Activated T-helper 2 cell treated with anti-CD3 and anti-CD28 coated beads, Interferon-gamma antibody, Interleukin-2, Interleukin-4, amounts not matched to agents 10 μg/mL and 5 μg/mL and 100 μg/mL, durations not matched to agents 14 hours and 24 hours and 36 hours (primary cell): ENCODE measurements around the gene PLCD3. TPM values are rescaled to one million over a fixed set of nuclear protein-coding genes. Genes with fewer than 3 reads are reported as not detected.

Experiments used
- DNase-seq: peaks from one replicate; pipeline ENCODE4 v3.0.0; 2021; ENCODE audit warnings: low spot score
- H3K27ac Mint-ChIP-seq: one replicate; pipeline ENCODE4 v1.8.0; 2021; ENCODE audit warnings: mixed read lengths
- H3K27me3 Mint-ChIP-seq: one replicate; pipeline ENCODE4 v1.8.0; 2021; ENCODE audit warnings: low read depth, mixed read lengths
- H3K36me3 Mint-ChIP-seq: one replicate; pipeline ENCODE4 v1.8.0; 2021; ENCODE audit warnings: low read depth, mixed read lengths
- H3K4me1 Mint-ChIP-seq: one replicate; pipeline ENCODE4 v1.8.0; 2021; ENCODE audit warnings: low read depth, mixed read lengths
- H3K4me3 Mint-ChIP-seq: one replicate; pipeline ENCODE4 v1.8.0; 2021; ENCODE audit warnings: low read depth, mild to moderate bottlenecking, moderate library complexity, mixed read lengths
- H3K9me3 Mint-ChIP-seq: one replicate; pipeline ENCODE4 v1.8.0; 2021; ENCODE audit warnings: mixed read lengths
- intact Hi-C: fragments of 100-400 bp; cut with micrococcal nuclease; formaldehyde crosslinking; loops from one replicate; pipeline ENCODE4 v1.15.1; 2023
- total RNA-seq: library from RNA; stranded (reverse); gene quantifications from 2 replicates; pipeline ENCODE4 v1.2.3, GENCODE V29; 2022

Gene PLCD3
- total RNA-seq, 1 donor from 2014 or later: 4.0 TPM

DNA sequence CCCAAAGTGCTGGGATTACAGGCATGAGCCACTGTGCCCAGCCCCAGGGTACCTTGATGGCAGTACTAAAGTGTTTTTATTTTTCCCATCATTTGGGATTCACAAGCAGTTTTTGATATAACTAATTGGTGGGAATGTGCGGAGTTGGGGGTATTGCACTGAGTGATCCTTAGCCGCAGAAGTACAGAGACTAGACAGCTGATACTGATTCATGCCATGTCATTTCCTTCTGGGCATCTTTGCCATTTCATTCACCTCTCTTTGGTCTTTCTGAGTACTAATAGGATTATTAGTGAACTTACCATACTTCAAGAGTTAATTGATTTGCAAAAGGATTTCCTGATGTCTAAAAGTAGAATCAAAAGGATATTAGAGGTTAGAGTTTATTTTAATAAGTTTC is 61.5 kb downstream of the PLCD3 start:
- Mint-ChIP-seq H3K27ac (no peak overlapping the region), H3K4me3 (no peak overlapping the region), H3K27me3 (no peaks in the 10 kb centered on the region), H3K4me1 (peaks cover 10% of the 10 kb centered on the region), H3K9me3 (no peaks in the 10 kb centered on the region), H3K36me3 (peaks cover 50% of the 10 kb centered on the region)
- DNase-seq: no peak
- intact Hi-C loops: no loop called here

DNA sequence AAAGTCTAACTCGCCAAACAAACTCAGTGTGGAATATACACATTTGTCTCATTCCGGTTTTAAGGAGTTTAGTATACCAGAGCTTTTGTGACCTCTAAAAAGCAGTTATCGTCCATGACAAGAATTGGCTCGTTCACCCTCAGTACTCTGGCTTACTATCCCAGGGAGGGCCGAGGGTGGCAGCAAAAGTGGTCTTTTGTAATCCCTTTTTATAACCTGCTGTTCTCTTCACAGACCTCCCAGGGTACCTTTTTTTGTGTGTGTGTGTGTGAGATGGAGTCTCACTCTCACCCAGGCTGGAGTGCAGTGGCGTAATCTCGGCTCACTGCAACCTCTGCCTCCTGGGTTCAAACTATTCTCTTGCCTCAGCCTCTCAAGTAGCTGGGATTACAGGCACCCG is 62.3 kb downstream of the PLCD3 start:
- Mint-ChIP-seq H3K27ac (no peak overlapping the region), H3K4me1 (peaks cover 12% of the 10 kb centered on the region), H3K27me3 (no peaks in the 10 kb centered on the region), H3K9me3 (no peaks in the 10 kb centered on the region), H3K4me3 (no peak overlapping the region), H3K36me3 (peaks cover 49% of the 10 kb centered on the region)
- no peak for DNase-seq
- intact Hi-C loops: no loop called here

- intact Hi-C loops: no loop called here
- H3K4me1 Mint-ChIP-seq: peaks cover 20% of the 10 kb centered on the region
- no peaks in the 10 kb centered on the region for H3K27me3 Mint-ChIP-seq
- H3K36me3 Mint-ChIP-seq: peaks cover 47% of the 10 kb centered on the region
- no peaks in the 10 kb centered on the region for H3K9me3 Mint-ChIP-seq
- DNase-seq: no peak
- H3K4me3 Mint-ChIP-seq: no peak overlapping the region
- H3K27ac Mint-ChIP-seq: no peak overlapping the region
Observed at GRCh38 chr17:45067637-45068036, 64.7 kb downstream of the PLCD3 start.

- H3K4me3 Mint-ChIP-seq: peak overlapping the region; percentile 99
- no peaks in the 10 kb centered on the region for H3K9me3 Mint-ChIP-seq
- DNase-seq: no peak
- peak overlapping the region; percentile 17 for H3K27ac Mint-ChIP-seq
- H3K36me3 Mint-ChIP-seq: peaks cover 37% of the 10 kb centered on the region
- no peaks in the 10 kb centered on the region for H3K27me3 Mint-ChIP-seq
- peaks cover 30% of the 10 kb centered on the region for H3K4me1 Mint-ChIP-seq
- intact Hi-C loops: no loop called here
Observed at GRCh38 chr17:45063198-45063597, 69.1 kb downstream of the PLCD3 start.

DNA sequence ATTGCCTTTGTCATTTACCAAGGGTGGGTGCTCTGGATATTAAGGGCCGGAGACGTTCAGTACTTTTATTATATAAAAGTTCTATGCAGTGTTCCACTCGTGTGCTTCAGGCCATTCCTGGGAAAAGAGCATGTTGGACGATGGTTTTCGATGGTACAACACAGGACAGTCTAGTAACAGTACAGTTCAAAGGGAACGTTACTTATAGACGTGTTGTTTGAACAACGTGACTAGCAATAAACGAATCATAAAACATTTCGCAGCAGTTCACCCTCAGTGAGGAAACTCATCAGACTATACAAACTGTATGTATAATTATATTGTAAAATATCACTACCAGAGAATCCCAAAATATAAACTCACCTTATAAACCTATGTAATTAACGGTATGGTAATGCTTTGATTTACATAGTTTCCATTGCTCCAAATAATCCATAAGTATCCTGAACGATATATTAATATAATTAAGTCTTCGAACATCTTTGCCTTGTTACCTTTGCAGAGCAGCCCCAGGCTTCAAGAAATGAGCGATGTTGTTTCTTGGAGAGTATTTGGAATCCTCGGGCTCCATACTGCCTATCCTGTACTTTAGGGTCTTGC is 70.6 kb downstream of the PLCD3 start:
- DNase-seq: no peak
- intact Hi-C loops: loop anchor here (1.0 kb wide), 1 partner anchor 9 kb away; no protein-coding TSS in a partner anchor
- Mint-ChIP-seq H3K4me1 (peaks cover 25% of the 10 kb centered on the region), H3K4me3 (peak overlapping the region; percentile 99), H3K9me3 (no peaks in the 10 kb centered on the region), H3K36me3 (peaks cover 23% of the 10 kb centered on the region), H3K27me3 (no peaks in the 10 kb centered on the region), H3K27ac (peak overlapping the region; percentile 100)

GRCh38 chr17:45060797-45061605 is 71.3 kb downstream of the PLCD3 start, which contains the start of gene NMT1:
TSS of gene NMT1 (plus strand) at chr17:45061317. CDS start at chr17:45061330, 13 bp downstream.
- no peaks in the 10 kb centered on the region for H3K27me3 Mint-ChIP-seq
- peaks cover 23% of the 10 kb centered on the region for H3K36me3 Mint-ChIP-seq
- H3K4me3 Mint-ChIP-seq: peak within 1 kb of the TSS; percentile 99
- peak within 1 kb of the TSS; percentile 100 for H3K27ac Mint-ChIP-seq
- no peaks in the 10 kb centered on the region for H3K9me3 Mint-ChIP-seq
- DNase-seq: peak; percentile 97
- H3K4me1 Mint-ChIP-seq: peaks cover 25% of the 10 kb centered on the region
- intact Hi-C loops: loop anchor here (1.0 kb wide), 1 partner anchor 9 kb away; no protein-coding TSS in a partner anchor

DNA sequence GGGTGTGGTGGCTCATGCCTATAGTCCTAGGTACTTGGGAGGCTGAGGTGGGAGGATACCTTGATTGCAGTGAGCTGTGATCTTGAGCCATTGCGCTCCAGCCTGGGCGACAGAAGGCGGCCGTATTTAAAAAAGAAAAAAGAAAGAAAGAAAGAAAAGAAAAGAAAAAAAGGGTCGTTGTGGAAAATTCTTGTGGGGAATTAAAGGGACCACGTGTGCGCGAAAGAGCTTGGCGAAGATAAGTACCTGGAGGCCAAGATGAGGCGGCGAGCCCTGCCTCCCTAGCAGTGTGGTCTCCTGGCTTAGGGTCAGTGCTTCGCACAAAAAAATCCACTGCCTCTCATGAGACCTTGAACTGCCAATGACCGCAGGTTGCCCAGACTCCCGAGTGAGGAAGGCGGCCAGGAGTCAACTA is 71.9 kb downstream of the PLCD3 start:
- intact Hi-C loops: no loop called here
- Mint-ChIP-seq H3K36me3 (peaks cover 25% of the 10 kb centered on the region), H3K9me3 (no peaks in the 10 kb centered on the region), H3K27ac (peak overlapping the region; percentile 100), H3K4me3 (peak overlapping the region; percentile 99), H3K4me1 (peaks cover 28% of the 10 kb centered on the region), H3K27me3 (no peaks in the 10 kb centered on the region)
- no peak for DNase-seq

Other genes with a start within 250 kb of the PLCD3 start
- gene EFTUD2, start 233.1 kb downstream of the PLCD3 start, total RNA-seq: 194 and 215 TPM in 2 replicates
- gene GFAP, start 217.0 kb downstream of the PLCD3 start, total RNA-seq: 0.34 TPM in 1 of 2 replicates, not detected in the other
- gene KIF18B, start 184.7 kb downstream of the PLCD3 start, total RNA-seq: 46.7 and 47.1 TPM in 2 replicates
- gene C1QL1, start 164.2 kb downstream of the PLCD3 start, total RNA-seq: 0.41 and 0.48 TPM in 2 replicates
- gene DCAKD, start 80.9 kb downstream of the PLCD3 start, total RNA-seq: 30.0 and 31.0 TPM in 2 replicates
- gene NMT1, start 71.2 kb downstream of the PLCD3 start, total RNA-seq: 165 and 173 TPM in 2 replicates
- 12.8 and 15.9 TPM in 2 replicates for gene ACBD4, start 3.2 kb upstream of the PLCD3 start, total RNA-seq
- gene HEXIM1, start 16.0 kb upstream of the PLCD3 start, total RNA-seq: 46.4 and 48.1 TPM in 2 replicates
- 7.5 and 7.8 TPM in 2 replicates for gene HEXIM2, start 29.4 kb upstream of the PLCD3 start, total RNA-seq
- 469 and 475 TPM in 2 replicates for gene FMNL1, start 89.4 kb upstream of the PLCD3 start, total RNA-seq
- gene SPATA32, start 129.6 kb upstream of the PLCD3 start, total RNA-seq: 0.37 and 0.67 TPM in 2 replicates
- gene MAP3K14, start 184.5 kb upstream of the PLCD3 start, total RNA-seq: 45.6 and 49.5 TPM in 2 replicates